Occipital lobe (tissue), 2 donors: ENCODE data around the gene MRAS. TPM values are rescaled to one million over a fixed set of nuclear protein-coding genes. Genes with fewer than 3 reads are reported as not detected.
"Not testable (repeated sequence)": the region's sequence is repeated elsewhere in the genome, so short reads cannot be mapped to it uniquely, and the experiment has no call there.

Experiments
- DNase-seq: peaks from one replicate; lab custom pipeline; 2025; lab: John Stamatoyannopoulos, UW
- total RNA-seq: library from RNA; depleted of rRNA; stranded (reverse); fragments of >200 nt; gene quantifications from one replicate; pipeline ENCODE4 v1.2.3, GENCODE V29; 2014

The MRAS gene
- total RNA-seq, 1 donor from 2014 or later: 53.3 TPM

DNA sequence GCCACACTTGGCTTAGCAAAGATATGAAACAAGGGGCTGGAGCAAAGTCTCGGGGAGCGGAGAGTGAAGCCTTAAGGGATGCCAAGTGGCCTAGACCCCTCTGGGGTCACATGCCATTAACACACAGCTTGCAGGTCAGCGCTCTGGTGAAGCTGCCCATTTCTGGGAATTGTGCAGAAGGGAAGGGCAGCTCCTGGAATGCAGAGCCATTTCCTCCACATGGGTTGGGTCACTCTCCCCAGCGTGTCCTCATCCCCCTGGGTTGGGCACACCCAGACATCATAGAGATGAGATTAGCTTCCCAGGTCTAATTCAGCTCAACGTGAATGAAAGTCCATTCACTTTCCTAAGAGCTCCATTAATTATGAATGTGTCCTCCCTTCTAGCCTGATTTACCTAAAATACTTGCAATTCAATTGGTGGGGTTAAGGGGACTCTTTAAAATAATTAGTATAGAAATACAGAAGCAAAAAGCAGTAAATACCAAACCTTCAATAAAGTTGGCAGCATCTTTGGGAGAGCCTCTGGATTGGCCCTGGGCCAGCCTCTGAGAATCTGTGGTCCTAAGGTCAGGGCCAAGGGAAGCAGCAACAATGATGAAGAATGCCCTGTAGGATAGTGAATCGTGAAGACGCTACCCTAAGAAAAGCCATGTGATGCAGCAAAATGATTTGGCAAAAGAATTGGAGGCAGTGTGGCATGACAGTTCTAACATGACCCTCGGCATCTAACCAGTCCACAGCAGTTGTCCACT lies 17.8 kb downstream of the MRAS start:
- DNase-seq: no peak

GRCh38 chr3:138367326-138367850 lies 19.0 kb downstream of the MRAS start:
- DNase-seq: no peak

- peak; percentile 66 for DNase-seq
Observed at GRCh38 chr3:138367911-138368310, 19.5 kb downstream of the MRAS start.

- no peak for DNase-seq
Observed at GRCh38 chr3:138369151-138369900, 20.9 kb downstream of the MRAS start.

DNA sequence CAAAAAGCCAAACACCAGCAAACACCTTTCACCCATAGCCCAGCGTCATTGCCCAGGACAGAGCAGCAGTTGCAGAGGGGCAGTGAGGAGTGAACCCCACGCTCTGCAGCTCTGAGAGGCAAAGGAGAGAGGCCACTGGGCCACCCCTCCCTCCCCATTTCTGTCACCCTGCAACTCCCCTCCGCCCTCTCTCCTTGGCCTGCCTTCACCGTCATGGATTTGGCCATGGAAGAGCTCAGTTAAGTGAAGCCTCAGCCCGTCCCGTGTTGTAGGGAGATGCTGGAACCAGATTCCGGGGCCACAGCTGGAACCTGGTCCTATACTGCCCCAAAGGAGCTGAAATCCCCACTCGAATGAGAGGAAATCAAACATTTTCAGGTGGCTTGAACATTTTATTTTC lies 21.9 kb downstream of the MRAS start:
- DNase-seq: no peak

DNA sequence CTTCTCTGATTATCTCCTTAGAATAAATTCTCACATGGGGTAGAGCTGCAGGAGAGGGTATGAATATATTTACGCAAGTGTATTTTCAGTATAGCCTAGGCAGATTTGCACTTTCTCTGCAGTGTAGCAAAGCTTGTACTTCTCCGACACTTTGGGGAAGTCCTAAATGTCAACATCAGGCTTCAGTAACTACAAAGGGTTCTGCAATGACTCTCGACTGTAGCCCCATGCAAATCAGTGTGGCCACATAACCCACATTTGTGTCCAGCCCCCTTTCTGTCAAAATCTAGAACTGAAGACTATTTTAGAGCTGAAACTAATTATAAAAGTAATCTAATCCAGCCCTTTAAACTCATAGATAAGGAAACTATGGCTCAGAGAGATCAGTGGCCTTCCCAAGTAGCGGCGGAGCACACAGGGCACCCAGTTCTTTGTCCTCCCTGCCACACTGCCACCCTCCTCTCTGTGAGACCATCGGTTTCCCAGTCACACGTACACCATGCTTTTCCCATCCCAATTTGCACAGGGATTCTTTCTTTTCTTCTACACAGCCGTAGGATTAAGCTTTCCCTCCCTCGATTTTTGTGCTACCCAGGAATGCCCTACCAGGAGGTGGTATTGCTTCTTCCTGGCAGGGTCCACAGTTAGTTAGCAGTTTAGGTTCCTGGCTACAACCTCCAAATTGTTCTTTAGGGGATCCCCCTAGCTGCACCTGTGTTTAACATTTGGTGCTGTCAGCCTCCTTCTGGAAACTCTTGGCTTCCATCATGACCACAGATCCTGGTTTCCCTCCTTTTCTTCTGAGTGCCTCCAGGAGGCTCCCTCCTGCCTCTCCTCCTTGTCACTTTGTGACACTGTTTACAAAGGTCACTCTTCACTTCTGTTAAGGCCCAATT lies 22.9 kb downstream of the MRAS start:
- DNase-seq: no peak

DNA sequence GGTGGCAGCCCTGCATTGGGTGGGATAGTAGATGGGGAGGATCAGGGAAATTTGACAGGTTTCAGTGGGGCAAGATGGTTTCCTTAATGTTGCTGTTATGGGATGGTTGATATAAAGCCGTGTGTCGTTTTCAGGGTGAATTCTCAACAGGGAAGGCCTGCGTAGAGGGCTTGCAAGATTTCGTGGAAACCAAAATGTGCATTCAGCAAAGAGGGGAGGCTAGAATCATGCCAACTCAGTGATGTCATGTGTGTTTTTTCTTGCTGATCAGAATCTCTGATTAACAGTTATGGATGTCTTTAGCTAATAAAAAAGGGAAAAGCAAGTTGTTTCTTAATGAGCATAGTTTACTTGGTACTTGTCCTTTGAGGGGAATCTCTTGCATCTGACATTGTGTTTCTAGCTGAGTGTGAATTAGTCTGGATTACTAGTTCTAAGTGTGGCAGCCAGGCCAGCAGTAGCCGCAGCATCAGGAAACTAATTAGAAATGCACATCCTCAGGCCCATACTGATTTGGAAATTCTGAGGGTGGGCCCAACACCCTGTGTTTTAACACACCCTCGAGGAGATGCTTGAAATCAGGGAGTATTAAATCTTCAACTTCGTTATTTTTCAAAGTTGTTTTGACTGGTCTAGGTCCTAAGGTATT lies 24.8 kb downstream of the MRAS start:
- no peak for DNase-seq

- no peak for DNase-seq
Observed at GRCh38 chr3:138373736-138374094, 25.3 kb downstream of the MRAS start.

DNA sequence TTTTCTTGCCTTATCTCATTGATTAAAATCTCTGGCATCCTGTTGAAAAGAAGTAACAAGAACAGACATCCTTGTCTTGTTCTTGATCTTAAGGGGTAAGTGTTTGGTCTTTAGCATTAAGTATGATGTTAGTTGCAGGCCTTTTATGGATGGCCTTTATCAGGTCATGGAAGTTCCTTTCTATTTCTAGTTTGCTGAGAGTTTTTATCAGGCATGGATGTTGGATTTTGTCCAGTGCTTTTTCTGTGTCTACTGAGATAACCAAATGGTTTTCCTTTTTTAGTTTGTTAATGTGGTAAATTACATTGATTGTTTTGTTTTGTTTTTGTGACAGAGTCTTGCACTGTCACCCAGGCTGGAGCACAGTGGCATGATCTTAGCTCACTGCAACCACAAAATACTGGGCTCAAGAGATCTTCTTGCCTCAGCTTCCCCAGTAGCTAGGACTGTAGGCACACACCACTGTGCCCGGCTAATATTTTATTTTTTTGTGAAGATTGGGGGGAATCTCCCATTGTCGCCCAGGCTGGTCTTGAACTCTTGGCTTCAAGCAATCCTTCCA lies 26.3 kb downstream of the MRAS start:
- DNase-seq: no peak

- no peak for DNase-seq
Observed at GRCh38 chr3:138375447-138375846, 27.1 kb downstream of the MRAS start.

DNA sequence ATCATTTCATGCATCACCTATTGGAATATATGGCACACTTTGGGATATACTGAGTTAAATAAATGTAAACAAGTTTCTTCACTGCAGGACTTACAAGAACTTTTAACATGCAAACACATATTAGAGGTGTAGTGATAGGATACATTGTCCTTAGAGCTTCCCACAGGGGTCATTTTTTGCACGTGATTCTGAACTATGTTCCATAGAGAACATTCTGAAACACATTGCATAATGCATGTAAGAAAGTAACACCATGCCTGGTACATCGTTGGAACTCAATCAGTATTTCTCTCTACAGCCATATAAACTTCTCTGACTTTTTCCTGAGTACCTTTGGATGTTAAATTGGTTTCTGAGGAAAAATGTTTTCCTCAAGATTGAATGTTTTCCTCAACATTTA lies 28.3 kb downstream of the MRAS start:
- no peak for DNase-seq

GRCh38 chr3:138377212-138377611 lies 28.8 kb downstream of the MRAS start:
- not testable (repeated sequence) for DNase-seq

GRCh38 chr3:138377804-138378203 lies 29.4 kb downstream of the MRAS start:
- no peak for DNase-seq

DNA sequence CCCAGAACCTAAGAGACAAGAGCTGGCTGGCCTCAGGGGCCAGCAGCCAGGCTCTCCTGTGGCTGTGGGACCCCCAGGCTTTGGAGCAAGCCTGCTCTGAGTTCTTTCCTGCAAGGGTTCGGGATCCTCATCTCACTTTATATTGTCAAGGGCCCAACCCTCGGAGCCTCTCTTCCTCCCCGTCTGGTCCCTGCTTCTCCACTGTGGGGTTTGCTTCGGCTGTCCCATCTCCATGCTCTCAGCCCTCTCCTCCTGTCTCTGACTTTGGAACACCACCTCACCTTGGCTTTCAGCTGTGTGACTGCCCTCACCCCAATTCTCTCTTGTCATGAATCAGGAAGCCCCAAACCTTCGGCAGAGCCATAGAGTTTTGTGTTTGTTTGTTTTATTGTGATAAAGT lies 30.0 kb downstream of the MRAS start:
- no peak for DNase-seq

DNA sequence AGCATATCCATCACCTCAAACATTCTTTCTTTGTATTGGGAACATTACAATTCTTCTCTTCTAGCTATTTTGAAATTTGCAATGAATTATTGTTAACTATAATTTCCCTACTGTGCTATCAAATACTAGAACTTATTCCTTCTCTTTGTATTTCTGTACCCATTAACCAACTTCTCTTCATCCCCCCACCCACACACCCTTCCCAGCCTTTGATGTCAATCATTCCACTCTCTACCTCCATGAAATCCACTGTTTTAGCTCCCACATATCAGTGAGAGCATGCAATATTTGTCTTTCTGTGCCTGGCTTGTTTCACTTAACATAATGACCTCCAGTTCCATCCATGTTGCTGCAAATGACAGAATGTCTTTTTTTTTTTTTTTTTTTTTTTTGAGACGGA lies 30.6 kb downstream of the MRAS start:
- DNase-seq: no peak

GRCh38 chr3:138381413-138381901 lies 33.1 kb downstream of the MRAS start:
- peak; percentile 70 for DNase-seq

DNA sequence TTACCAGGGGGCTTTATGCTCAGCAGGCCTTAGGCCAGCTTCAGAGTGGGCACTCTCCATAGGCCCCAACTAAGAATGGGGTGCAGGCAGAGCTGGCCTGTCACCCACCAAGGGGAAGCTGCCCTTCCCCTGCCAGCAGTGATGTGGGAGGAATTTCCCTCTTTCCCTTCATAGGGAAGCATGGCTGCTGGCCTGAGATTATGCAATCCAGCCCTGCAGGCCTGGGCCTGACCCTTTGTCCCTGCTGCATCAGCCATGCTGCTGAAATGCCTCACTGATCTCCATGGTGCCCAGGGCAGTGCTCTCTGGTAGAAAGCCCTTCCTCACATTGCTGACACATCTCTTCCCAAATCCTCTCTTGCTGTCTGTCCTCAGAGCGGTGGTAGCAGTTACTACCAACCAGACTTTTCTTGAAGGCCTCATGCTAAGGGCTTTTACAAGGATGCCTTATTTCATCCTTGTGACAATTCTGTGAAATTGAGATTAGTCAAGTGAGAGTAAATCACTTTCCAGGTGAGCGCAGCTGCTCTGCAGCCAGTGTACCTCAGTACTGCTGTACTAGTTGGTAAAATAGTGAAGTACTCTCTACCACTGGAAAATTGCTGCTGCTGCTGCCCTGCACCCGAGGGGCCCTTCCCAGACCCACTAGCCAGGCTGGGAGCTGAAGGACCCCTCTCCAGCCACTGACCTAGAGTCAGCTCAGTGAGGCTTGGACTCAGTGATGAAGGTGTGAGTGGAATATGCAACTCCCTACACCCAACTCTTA lies 33.8 kb downstream of the MRAS start:
- peak; percentile 52 for DNase-seq

DNA sequence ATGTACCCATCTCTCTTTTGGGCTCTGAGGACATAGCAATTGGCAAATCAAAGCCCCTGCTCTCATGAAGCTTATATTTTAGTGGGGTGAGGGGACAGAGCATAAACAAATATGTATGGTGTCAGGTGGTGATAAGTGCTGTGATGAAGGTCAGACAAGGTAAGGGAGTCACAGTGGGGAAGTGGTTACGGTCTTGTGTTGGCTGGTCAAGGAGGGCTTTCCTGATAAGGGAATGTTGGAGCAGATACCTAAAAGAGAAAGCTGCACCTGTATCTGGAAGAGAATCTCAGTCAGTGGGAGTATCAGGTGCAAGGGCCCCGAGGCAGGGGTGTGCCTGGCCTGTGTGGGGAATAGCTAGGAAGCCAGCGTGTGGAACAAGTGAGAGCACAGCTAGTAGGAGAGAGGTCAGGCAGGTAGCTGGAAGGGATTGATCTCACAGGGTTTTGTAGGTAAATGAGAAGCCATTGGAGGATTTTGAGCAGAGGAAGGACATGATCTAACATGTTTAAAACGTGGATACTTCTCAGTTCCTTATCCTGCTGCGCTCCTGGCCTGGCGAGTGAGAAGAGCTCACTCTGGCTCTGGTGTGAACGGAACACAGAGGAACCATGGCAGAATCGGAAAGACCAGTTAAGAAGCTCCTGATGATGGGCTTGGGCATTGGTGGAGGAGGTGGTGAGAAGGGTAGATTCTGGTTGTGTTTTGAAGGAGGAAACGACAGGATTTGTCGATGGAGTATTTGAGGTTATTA lies 35.5 kb downstream of the MRAS start:
- DNase-seq: no peak

GRCh38 chr3:138384531-138384930 lies 36.2 kb downstream of the MRAS start:
- no peak for DNase-seq
